HCT116 (cell line): ENCODE data around the gene RNASE2. TPM values are rescaled to one million over a fixed set of nuclear protein-coding genes. Genes with fewer than 3 reads are reported as not detected.
A peak's percentile ranks its signal among the peaks of the same experiment; 100 is the strongest.

Experiments
- ATAC-seq: fragments of 200-7000 bp; cut with Tn5 transposase; 2 replicates; pipeline ENCODE4 v1.9.1; 2020; ENCODE audit warnings: mild to moderate bottlenecking, moderate library complexity
- BruUV-seq: library from RNA; stranded (reverse); fragments of 400-500 nt; replicated peaks from 2 replicates; lab custom pipeline; 2021; lab: Mats Ljungman, UMichigan
- CTCF ChIA-PET: fragments of 300-600 bp; sonication (Branson Sonifier 250); formaldehyde crosslinking; loops from one replicate; lab custom pipeline; 2021; ENCODE audit warnings: antibody characterized with exemption; lab: Charles Lee
- POLR2A ChIA-PET: fragments of 300-600, 350-600 bp; sonication (Branson Sonifier 250); formaldehyde crosslinking; loops from one replicate; lab custom pipeline; 2021; ENCODE audit warnings: antibody characterized with exemption; lab: Charles Lee
- RAD21 ChIA-PET, 2 experiments: fragments of 300-600 bp; sonication (Branson Sonifier 250); formaldehyde crosslinking; loops; one replicate each; lab custom pipeline; 2023; ENCODE audit warnings: low total read pairs in 2 of 2; ENCODE audit not compliant: uncharacterized antibody in 2 of 2, unreplicated experiment in 2 of 2, low non-redundant PET in 1 of 2; lab: Charles Lee
- DNase-seq: peaks from one replicate; pipeline ENCODE4 v3.0.0-alpha.2; 2010; ENCODE audit warnings: low read depth, low spot score
- H2AFZ ChIP-seq: fragments of 200-600 bp; shearing (Covaris generic), sonication (generic); 2 replicates; pipeline ENCODE4 v1.6.1; 2017; ENCODE audit warnings: low read depth, mixed run types, mixed read lengths, antibody characterized with exemption, low read length; ENCODE audit not compliant: poor library complexity, severe bottlenecking
- H3K27ac ChIP-seq: 2 replicates; pipeline ENCODE4 v1.5.1; 2012; ENCODE audit warnings: low read depth, low read length
- H3K27me3 ChIP-seq: fragments of 200-600 bp; sonication (generic); 2 replicates; pipeline ENCODE4 v1.6.1; 2016; ENCODE audit warnings: mixed run types, low read length, mixed read lengths; ENCODE audit not compliant: insufficient read depth
- H3K36me3 ChIP-seq, 2 experiments: fragments of 200-500 bp in 1 of 2; fragments of 200-600 bp in 1 of 2; sonication (Bioruptor generic) in 1 of 2; sonication (generic) in 1 of 2; 2 replicates each; pipeline versions ENCODE4 v1.5.1 to v1.6.1; 2014 to 2016; ENCODE audit warnings: low read length in 2 of 2, inconsistent platforms in 1 of 2, mixed read lengths in 1 of 2, mixed run types in 1 of 2; ENCODE audit not compliant: insufficient read depth in 2 of 2, control insufficient read depth in 1 of 2
- H3K4me1 ChIP-seq, 2 experiments: fragments of 200-600 bp in 1 of 2; sonication (generic) in 1 of 2; 2 replicates each; pipeline versions ENCODE4 v1.5.1 to v1.6.1; 2012 to 2017; ENCODE audit warnings: low read length in 2 of 2, inconsistent platforms in 1 of 2, mild to moderate bottlenecking in 1 of 2, mixed read lengths in 1 of 2, mixed run types in 1 of 2, moderate library complexity in 1 of 2; ENCODE audit not compliant: insufficient read depth in 2 of 2, control insufficient read depth in 1 of 2
- H3K4me2 ChIP-seq: fragments of 200-600 bp; sonication (generic); 2 replicates; pipeline ENCODE4 v1.6.1; 2017; ENCODE audit warnings: mixed run types, low read length, mixed read lengths
- H3K4me3 ChIP-seq, 2 experiments: fragments of 200-600 bp in 1 of 2; sonication (generic) in 1 of 2; replicated peaks in 1 of 2; 2 replicates each; pipeline ENCODE4 v1.5.1; 2011 to 2016; ENCODE audit warnings: low read length in 2 of 2, control low read depth in 1 of 2, low read depth in 1 of 2, mild to moderate bottlenecking in 1 of 2, mixed read lengths in 1 of 2, mixed run types in 1 of 2
- H3K79me2 ChIP-seq: fragments of 200-600 bp; sonication (generic); 2 replicates; pipeline ENCODE4 v1.6.1; 2017; ENCODE audit warnings: mild to moderate bottlenecking, mixed run types, low read length, moderate library complexity, mixed read lengths; ENCODE audit not compliant: insufficient read depth
- H3K9ac ChIP-seq: fragments of 200-600 bp; sonication (generic); 2 replicates; pipeline ENCODE4 v1.6.1; 2016; ENCODE audit warnings: low read length, mixed read lengths
- H3K9me2 ChIP-seq: fragments of 200-600 bp; sonication (generic), shearing (Covaris generic); 2 replicates; pipeline ENCODE4 v1.6.1; 2017; ENCODE audit warnings: mixed run types, mild to moderate bottlenecking, moderate library complexity; ENCODE audit not compliant: insufficient read depth
- H3K9me3 ChIP-seq, 2 experiments: fragments of 200-500 bp in 1 of 2; fragments of 200-600 bp in 1 of 2; sonication (Bioruptor generic) in 1 of 2; sonication (generic) in 1 of 2; 2 replicates each; pipeline ENCODE4 v1.6.1; 2014 to 2017; ENCODE audit warnings: low read length in 2 of 2, mixed read lengths in 2 of 2, inconsistent platforms in 1 of 2, low read depth in 1 of 2, mild to moderate bottlenecking in 1 of 2, mixed run types in 1 of 2, moderate library complexity in 1 of 2; ENCODE audit not compliant: control insufficient read depth in 1 of 2, insufficient read depth in 1 of 2
- H4K20me1 ChIP-seq: fragments of 200-600 bp; sonication (generic), shearing (Covaris generic); 2 replicates; pipeline ENCODE4 v1.6.1; 2017; ENCODE audit warnings: mixed run types, mild to moderate bottlenecking, moderate library complexity; ENCODE audit not compliant: insufficient read depth
- CEBPB ChIP-seq: IDR thresholded peaks from 2 replicates; pipeline ENCODE4 v1.6.1; 2012; ENCODE audit warnings: low read depth
- CTCF ChIP-seq, 3 experiments: fragments of 200-600 bp in 1 of 3; sonication (generic) in 1 of 3; IDR thresholded peaks in 2 of 3; conservative IDR thresholded peaks in 1 of 3; 2 replicates each; pipeline ENCODE4 v1.5.1; 2012 to 2017; ENCODE audit warnings: low read depth in 2 of 3, low read length in 2 of 3, antibody characterized with exemption in 1 of 3, borderline replicate concordance in 1 of 3, control low read depth in 1 of 3, mild to moderate bottlenecking in 1 of 3, mixed read lengths in 1 of 3, mixed run types in 1 of 3, moderate library complexity in 1 of 3; ENCODE audit not compliant: insufficient read depth in 1 of 3
- FOSL1 ChIP-seq: IDR thresholded peaks from 2 replicates; pipeline ENCODE4 v1.6.1; 2012; ENCODE audit warnings: low read depth
- JUND ChIP-seq: IDR thresholded peaks from 2 replicates; pipeline ENCODE4 v1.6.1; 2012
- MAX ChIP-seq: IDR thresholded peaks from 2 replicates; pipeline ENCODE4 v1.6.1; 2012
- POLR2A ChIP-seq: IDR thresholded peaks from 2 replicates; pipeline ENCODE4 v1.7.0; 2011; ENCODE audit warnings: borderline replicate concordance; ENCODE audit not compliant: insufficient read depth, insufficient read length; ENCODE audit errors: extremely low read depth
- POLR2AphosphoS5 ChIP-seq: IDR thresholded peaks from 2 replicates; pipeline ENCODE4 v1.6.1; 2011; ENCODE audit warnings: mild to moderate bottlenecking, low read depth, low read length, moderate library complexity
- SIN3A ChIP-seq: IDR thresholded peaks from 2 replicates; pipeline ENCODE4 v1.6.1; 2012; ENCODE audit warnings: low read depth
- SP1 ChIP-seq: IDR thresholded peaks from 2 replicates; pipeline ENCODE4 v1.6.1; 2012; ENCODE audit warnings: low read depth
- SRF ChIP-seq: IDR thresholded peaks from 2 replicates; pipeline ENCODE4 v1.6.1; 2012; ENCODE audit warnings: low read depth
- YY1 ChIP-seq: IDR thresholded peaks from 2 replicates; pipeline ENCODE4 v1.6.1; 2011; ENCODE audit warnings: low read length, low read depth, moderate library complexity, mild to moderate bottlenecking; ENCODE audit not compliant: insufficient replicate concordance; ENCODE audit errors: extremely low read depth
- intact Hi-C: fragments of 100-400 bp; cut with micrococcal nuclease; formaldehyde crosslinking; loops from 2 replicates; pipeline ENCODE4 v1.10.0; 2022
- total RNA-seq: library from RNA; stranded (reverse); gene quantifications from one replicate; pipeline ENCODE4 v1.2.1, GENCODE V29; 2021; ENCODE audit not compliant: unreplicated experiment

The RNASE2 gene
- total RNA-seq, 1 experiment from 2014 or later = not detected

- ATAC-seq = no peak
- ChIA-PET CTCF (interaction anchor here (1.6 to 2.7 kb wide), 3 partner anchors 16 to 141 kb away, joined by 5 to 15 read pairs (median 7); no protein-coding TSS in a partner anchor), POLR2A (interaction anchor here (1.3 kb wide), 1 partner anchor 27 kb away, joined by 4 read pairs; no protein-coding TSS in a partner anchor), RAD21 (no interaction called here)
- H2AFZ ChIP-seq = no peak overlapping the region
- peaks cover 7 to 13% of the 10 kb centered on the region in 2 experiments; a peak in 3 of 4 replicates for H3K4me1 ChIP-seq
- no peaks in the 10 kb centered on the region for H3K9me3 ChIP-seq
- BruUV-seq = no TSS peak
- TF ChIP-seq CTCF (IDR thresholded peaks at IDR 0.05 in 2 of 3, conservative IDR thresholded peaks at IDR 0.05 in 1 of 3; ENCODE audit: borderline replicate concordance in 1 of 3, insufficient read depth in 1 of 3, low read depth in 2 of 3, low read length in 2 of 3) (no peak), POLR2AphosphoS5 (no peak), CEBPB (no peak), SP1 (no peak), FOSL1 (no peak), SRF (no peak), YY1 (no peak), SIN3A (no peak), MAX (no peak), POLR2A (no peak), JUND (no peak)
- H3K4me3 ChIP-seq = no peak overlapping the region
- intact Hi-C loops = no loop called here
- DNase-seq = no peak
- no peaks in the 10 kb centered on the region for H3K27me3 ChIP-seq
- peaks cover 19 to 34% of the 10 kb centered on the region in 2 experiments; a peak in 3 of 4 replicates for H3K36me3 ChIP-seq
- no peak overlapping the region for H3K9ac ChIP-seq
- H3K9me2 ChIP-seq = no peaks in the 10 kb centered on the region
- peak overlapping the region; percentile 61 for H3K4me2 ChIP-seq
- no peak overlapping the region for H3K27ac ChIP-seq
- no peaks in the 10 kb centered on the region for H4K20me1 ChIP-seq
- H3K79me2 ChIP-seq = peaks cover under 1% of the 10 kb centered on the region; the same call in 1 of the 2 replicates
Observed at GRCh38 chr14:20998139-20998538, 42.9 kb downstream of the RNASE2 start.
